ENCODE results near the gene RSAD2. TPM values are rescaled to one million over a fixed set of nuclear protein-coding genes. Genes with fewer than 3 reads are reported as not detected.
"Not testable (repeated sequence)": the region's sequence is repeated elsewhere in the genome, so short reads cannot be mapped to it uniquely, and the experiment has no call there.

RSAD2 gene
- polyA plus RNA-seq, 3 donors: 3.3 to 4.5 (median 4.0) TPM

DNA sequence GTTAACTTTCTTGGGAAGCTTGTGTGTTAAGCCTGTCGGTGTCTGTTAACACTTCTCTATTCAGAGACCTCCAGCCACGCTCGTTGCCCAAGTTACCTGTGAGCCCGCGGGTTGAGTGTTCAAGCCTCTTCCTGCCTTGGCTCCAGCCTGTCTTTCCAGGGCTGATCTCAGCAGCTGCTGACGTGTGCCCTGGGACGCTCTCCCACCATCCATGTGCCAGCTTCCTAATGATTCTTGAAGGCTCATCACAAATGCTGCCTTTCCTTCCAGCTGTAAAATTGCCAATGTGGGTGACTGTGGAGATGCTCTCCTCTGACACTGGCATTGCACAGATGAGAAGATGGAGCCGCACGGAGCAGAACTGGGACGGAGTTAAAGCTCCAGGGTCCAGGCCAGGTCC lies 45.7 kb downstream of the RSAD2 start:
- DNase-seq (ENCODE audit: low read depth in 3 of 3, low spot score in 2 of 3): no peak

- no peak for DNase-seq (ENCODE audit: low read depth in 3 of 3, low spot score in 2 of 3)
Measured at GRCh38 chr2:6924101-6924923, 46.7 kb downstream of the RSAD2 start.

DNA sequence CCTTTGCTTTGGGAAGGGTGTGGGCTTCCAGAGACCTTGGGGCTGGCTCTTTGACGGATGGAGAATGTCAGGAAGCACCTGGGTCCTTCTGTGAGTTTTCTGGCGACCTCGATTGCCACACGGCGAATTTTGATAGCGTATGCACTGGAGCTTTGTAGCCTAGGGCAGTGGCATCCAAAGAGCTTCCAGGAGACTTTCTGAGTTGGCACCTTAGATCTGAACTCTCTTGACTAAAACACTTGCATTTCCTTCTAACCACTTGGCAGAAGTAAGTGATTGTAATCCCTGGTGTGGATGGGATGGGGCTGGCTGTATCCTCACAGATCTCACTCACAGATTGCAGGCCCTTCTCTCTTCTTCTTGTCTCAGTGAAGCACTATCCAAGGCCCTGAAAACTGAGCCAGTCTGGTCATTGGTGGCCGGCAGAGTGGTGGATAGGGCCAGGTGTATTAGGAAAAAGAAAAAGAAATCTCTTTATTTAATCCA lies 47.4 kb downstream of the RSAD2 start:
- DNase-seq (ENCODE audit: low read depth in 3 of 3, low spot score in 2 of 3): no peak

- no peak for DNase-seq (ENCODE audit: low read depth in 3 of 3, low spot score in 2 of 3)
Measured at GRCh38 chr2:6926071-6926732, 48.6 kb downstream of the RSAD2 start.

GRCh38 chr2:6927186-6927585 lies 49.6 kb downstream of the RSAD2 start:
- DNase-seq (ENCODE audit: low read depth in 3 of 3, low spot score in 2 of 3): no peak

DNA sequence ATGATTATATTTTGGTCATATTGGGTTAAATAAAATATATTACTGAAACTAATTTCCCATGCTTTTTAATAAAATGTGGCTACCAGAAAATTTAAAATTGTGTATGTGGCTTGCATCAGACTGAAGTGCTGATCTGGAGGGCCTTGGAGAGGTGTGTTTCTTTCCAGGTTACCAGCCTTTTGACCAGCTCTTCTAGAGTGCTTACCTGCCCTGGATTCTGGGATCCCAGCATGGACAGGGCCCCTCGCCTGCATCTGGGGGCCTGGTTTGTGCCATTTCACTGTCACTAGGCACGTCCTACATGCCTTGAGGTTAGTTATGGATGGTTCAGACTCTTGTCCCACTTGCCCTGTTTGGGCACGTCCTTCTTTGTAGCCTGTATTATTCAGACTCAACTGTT lies 50.2 kb downstream of the RSAD2 start:
- DNase-seq (ENCODE audit: low read depth in 3 of 3, low spot score in 2 of 3): no peak

DNA sequence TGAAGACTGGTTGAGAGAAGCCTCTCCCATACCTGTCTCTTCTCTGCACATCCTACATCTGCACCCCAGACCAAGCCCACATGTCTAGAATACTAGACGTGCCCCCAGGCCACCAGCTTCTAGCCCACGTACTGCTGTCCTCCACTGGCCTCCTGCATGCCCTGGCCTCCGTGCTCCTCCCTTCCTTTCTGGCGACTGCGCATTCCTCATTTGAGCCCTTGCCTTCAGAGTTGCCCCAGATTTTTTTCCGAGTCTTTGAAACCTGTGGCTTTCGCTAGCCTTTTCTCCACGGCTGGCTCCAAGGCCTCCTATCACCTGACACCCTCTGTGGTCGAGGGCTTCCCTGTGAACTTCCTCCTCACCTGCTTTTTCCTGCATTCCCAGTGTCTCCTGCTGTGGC lies 50.9 kb downstream of the RSAD2 start:
- DNase-seq (ENCODE audit: low read depth in 3 of 3, low spot score in 2 of 3): no peak

- no peak for DNase-seq (ENCODE audit: low read depth in 3 of 3, low spot score in 2 of 3)
Measured at GRCh38 chr2:6929196-6929819, 51.7 kb downstream of the RSAD2 start.

DNA sequence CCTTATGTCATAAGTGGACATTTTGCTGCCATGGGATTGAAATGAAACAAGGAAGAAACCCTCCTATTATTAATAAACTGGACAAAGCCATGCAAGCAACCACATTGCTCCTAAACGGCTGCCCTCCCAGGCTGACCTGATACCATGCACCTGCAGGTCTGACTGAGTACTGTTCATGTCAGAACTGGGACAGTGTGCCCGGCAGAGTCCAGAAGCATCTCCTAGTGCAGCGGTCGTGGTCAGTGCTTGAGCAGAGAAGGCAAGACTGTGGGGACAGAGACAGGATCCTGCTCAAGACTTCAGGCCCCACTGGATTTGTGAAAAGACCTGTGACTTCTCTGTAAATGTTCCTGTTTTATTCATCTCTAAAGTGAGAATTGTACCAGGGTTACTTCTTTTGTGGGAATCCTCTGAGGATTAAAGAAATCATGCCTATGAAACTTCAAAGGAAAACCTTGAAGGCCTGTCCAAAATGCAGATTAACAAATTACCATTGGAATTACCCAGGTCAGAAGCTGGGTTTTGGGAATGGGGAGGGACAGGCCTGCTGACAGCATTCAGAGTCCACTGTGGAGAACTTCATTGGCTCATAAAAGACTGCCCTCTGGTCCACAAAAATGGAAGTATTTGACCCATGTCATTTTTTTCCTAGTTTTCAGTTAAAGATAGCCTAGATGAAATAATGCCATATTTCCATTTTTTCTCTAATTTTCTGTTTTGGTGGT lies 53.5 kb downstream of the RSAD2 start:
- no peak for DNase-seq (ENCODE audit: low read depth in 3 of 3, low spot score in 2 of 3)

- no peak for DNase-seq (ENCODE audit: low read depth in 3 of 3, low spot score in 2 of 3)
Measured at GRCh38 chr2:6931753-6932152, 54.2 kb downstream of the RSAD2 start.

- no peak for DNase-seq (ENCODE audit: low read depth in 3 of 3, low spot score in 2 of 3)
Measured at GRCh38 chr2:6932206-6932605, 54.6 kb downstream of the RSAD2 start.

GRCh38 chr2:6932828-6933227 lies 55.3 kb downstream of the RSAD2 start:
- DNase-seq (ENCODE audit: low read depth in 3 of 3, low spot score in 2 of 3): no peak

DNA sequence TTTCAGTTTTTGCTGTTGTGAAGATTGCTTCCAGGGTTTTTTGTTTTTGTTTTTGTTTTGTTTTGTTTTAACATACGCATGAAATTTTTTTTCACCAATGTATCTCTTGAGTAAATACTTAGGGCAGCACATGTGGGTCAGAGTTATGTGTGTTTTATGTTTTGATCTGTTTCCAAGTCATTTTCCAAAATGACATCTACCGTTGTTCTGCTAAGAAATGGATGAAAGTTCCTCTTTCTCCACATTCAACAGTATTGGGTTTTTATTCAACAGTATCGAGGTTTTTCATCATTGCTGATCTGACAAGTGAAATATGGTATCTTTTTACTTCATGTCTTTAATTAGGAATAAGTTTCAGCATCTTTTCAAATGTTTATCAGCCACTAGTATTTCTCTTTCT lies 56.3 kb downstream of the RSAD2 start:
- no peak for DNase-seq (ENCODE audit: low read depth in 3 of 3, low spot score in 2 of 3)

DNA sequence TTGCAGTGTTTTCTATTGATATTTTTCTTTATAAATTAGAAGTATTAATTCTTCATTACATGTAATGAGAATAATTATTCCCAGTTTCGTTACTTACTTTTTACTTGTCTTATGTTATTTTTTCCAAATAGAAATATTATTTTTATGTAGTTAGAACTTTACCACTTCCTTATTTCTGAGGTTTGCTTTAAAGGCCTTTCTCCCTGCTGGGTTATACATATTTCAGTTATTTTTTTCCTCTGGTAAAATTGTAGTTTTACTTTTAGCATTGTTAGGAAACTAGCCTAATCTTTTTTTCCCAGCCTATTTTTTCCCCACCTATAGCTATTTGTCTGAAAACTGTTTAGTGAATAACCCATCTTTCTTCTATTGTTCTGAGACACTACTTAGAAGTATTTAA lies 56.8 kb downstream of the RSAD2 start:
- DNase-seq (ENCODE audit: low read depth in 3 of 3, low spot score in 2 of 3): no peak

GRCh38 chr2:6934758-6935651 lies 57.4 kb downstream of the RSAD2 start:
- DNase-seq (ENCODE audit: low read depth in 3 of 3, low spot score in 2 of 3): no peak

- not testable (repeated sequence) for DNase-seq (ENCODE audit: low read depth in 3 of 3, low spot score in 2 of 3)
Measured at GRCh38 chr2:6935652-6936020, 58.1 kb downstream of the RSAD2 start.

GRCh38 chr2:6937157-6937556 lies 59.6 kb downstream of the RSAD2 start:
- DNase-seq (ENCODE audit: low read depth in 3 of 3, low spot score in 2 of 3): no peak

DNA sequence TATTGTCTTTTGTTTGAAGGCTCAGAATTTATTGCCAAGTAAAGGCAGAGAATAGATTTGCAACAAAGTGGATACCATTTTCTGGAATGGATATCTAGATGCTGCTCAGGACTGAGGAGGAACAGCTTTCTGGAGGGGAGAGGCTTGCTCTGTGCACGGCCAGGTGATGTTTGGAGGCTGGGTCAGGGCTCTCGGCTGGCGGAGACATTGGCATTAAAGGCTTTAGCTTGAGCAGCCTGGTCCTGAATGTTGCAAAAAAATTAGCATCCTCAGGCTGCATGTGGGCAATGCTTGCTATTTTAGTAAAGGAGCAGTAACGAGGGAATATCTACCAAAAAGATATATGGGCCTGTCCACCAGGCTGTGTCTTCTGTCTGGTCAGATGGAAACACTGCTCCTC lies 60.0 kb downstream of the RSAD2 start:
- no peak for DNase-seq (ENCODE audit: low read depth in 3 of 3, low spot score in 2 of 3)

- no peak for DNase-seq (ENCODE audit: low read depth in 3 of 3, low spot score in 2 of 3)
Measured at GRCh38 chr2:6939071-6939470, 61.5 kb downstream of the RSAD2 start.

DNA sequence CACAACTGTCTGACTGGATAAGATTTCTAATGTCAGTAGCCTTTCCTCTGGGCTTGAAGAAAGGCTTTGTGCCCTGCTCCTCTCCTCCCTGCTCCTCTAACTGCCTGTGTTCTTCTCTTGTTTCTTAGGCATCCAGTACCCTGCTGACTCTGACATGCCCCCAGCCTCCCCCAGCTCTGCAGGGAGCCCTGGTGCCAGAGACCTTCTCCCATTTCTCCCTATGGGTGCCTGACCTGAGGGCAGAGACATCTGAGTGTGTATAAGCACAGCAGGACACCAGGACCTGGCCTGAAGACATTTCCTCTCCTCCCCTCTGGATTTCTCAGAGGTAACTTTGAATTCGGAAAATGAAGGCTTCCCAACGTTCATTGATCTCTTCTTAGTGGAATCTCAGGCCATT lies 63.2 kb downstream of the RSAD2 start:
- no peak for DNase-seq (ENCODE audit: low read depth in 3 of 3, low spot score in 2 of 3)
